ENCODE results near the gene SDK1.

SDK1 gene

GRCh38 chr7:3607847-3608246 lies 306.8 kb downstream of the SDK1 start:
- Histone ChIP-seq H3K9me3 (ENCODE audit: severe bottlenecking) (no peaks in the 10 kb centered on the region), H3K27me3 (ENCODE audit: insufficient read depth, low read depth, severe bottlenecking) (no peaks in the 10 kb centered on the region), H3K4me3 (ENCODE audit: low read depth, low read length) (no peak overlapping the region), H3K36me3 (no peaks in the 10 kb centered on the region), H3K27ac (no peak overlapping the region)
- TF ChIP-seq CTCF (IDR thresholded peaks at IDR 0.05; ENCODE audit: low read depth, low read length), result no peak
- DNase-seq, result no peak

- no peak for DNase-seq
- no peak for TF ChIP-seq CTCF (IDR thresholded peaks at IDR 0.05; ENCODE audit: low read depth, low read length)
- no peaks in the 10 kb centered on the region for H3K27me3 ChIP-seq (ENCODE audit: insufficient read depth, low read depth, severe bottlenecking)
Observed at GRCh38 chr7:3616306-3616705, 315.3 kb downstream of the SDK1 start.

GRCh38 chr7:3630081-3630480 lies 329.0 kb downstream of the SDK1 start:
- Histone ChIP-seq H3K27me3 (ENCODE audit: insufficient read depth, low read depth, severe bottlenecking) (no peaks in the 10 kb centered on the region), H3K27ac (no peak overlapping the region), H3K4me3 (ENCODE audit: low read depth, low read length) (no peak overlapping the region), H3K9me3 (ENCODE audit: severe bottlenecking) (peaks cover 3% of the 10 kb centered on the region), H3K36me3 (no peaks in the 10 kb centered on the region)
- no peak for TF ChIP-seq CTCF (IDR thresholded peaks at IDR 0.05; ENCODE audit: low read depth, low read length)
- no peak for DNase-seq

More at GRCh38 chr7:3616306-3616705, 315.3 kb downstream of the SDK1 start:
- Histone ChIP-seq H3K4me3 (ENCODE audit: low read depth, low read length) (no peak overlapping the region), H3K36me3 (no peaks in the 10 kb centered on the region), H3K27ac (no peak overlapping the region), H3K9me3 (ENCODE audit: severe bottlenecking) (no peaks in the 10 kb centered on the region)

- H3K9me3 ChIP-seq (ENCODE audit: severe bottlenecking), result peaks cover 3% of the 10 kb centered on the region
- H3K4me3 ChIP-seq (ENCODE audit: low read depth, low read length), result no peak overlapping the region
- no peak for DNase-seq
- TF ChIP-seq CTCF (IDR thresholded peaks at IDR 0.05; ENCODE audit: low read depth, low read length), result no peak
- H3K27me3 ChIP-seq (ENCODE audit: insufficient read depth, low read depth, severe bottlenecking), result no peaks in the 10 kb centered on the region
- no peak overlapping the region for H3K27ac ChIP-seq
- H3K36me3 ChIP-seq, result peaks cover 4% of the 10 kb centered on the region; the same call in 1 of the 2 replicates
Observed at GRCh38 chr7:3634396-3634795, 333.3 kb downstream of the SDK1 start.

- Histone ChIP-seq H3K36me3 (peaks cover 5% of the 10 kb centered on the region), H3K27ac (no peak overlapping the region), H3K4me3 (ENCODE audit: low read depth, low read length) (no peak overlapping the region), H3K9me3 (ENCODE audit: severe bottlenecking) (no peaks in the 10 kb centered on the region), H3K27me3 (ENCODE audit: insufficient read depth, low read depth, severe bottlenecking) (no peaks in the 10 kb centered on the region)
- no peak for DNase-seq
- TF ChIP-seq CTCF (IDR thresholded peaks at IDR 0.05; ENCODE audit: low read depth, low read length), result no peak
Observed at GRCh38 chr7:3636131-3636860, 335.2 kb downstream of the SDK1 start.

GRCh38 chr7:3639253-3639652 lies 338.2 kb downstream of the SDK1 start:
- H3K27ac ChIP-seq, result no peak overlapping the region
- H3K27me3 ChIP-seq (ENCODE audit: insufficient read depth, low read depth, severe bottlenecking), result no peaks in the 10 kb centered on the region
- H3K36me3 ChIP-seq, result peaks cover 5% of the 10 kb centered on the region
- no peak for TF ChIP-seq CTCF (IDR thresholded peaks at IDR 0.05; ENCODE audit: low read depth, low read length)
- DNase-seq, result no peak
- no peak overlapping the region for H3K4me3 ChIP-seq (ENCODE audit: low read depth, low read length)
- H3K9me3 ChIP-seq (ENCODE audit: severe bottlenecking), result no peaks in the 10 kb centered on the region
